HEK293 (cell line): ENCODE measurements around the gene FOXL2NB.
A peak's percentile ranks its signal among the peaks of the same experiment; 100 is the strongest.

ENCODE experiments used
- GLI2 ChIP-seq: fragments of 450-650 bp; formaldehyde crosslinking; IDR thresholded peaks from 2 replicates; pipeline ENCODE4; 2017; ENCODE audit warnings: missing biosample characterization, missing genetic modification characterization, low read depth, borderline replicate concordance
- GLIS1 ChIP-seq: fragments of 450-650 bp; formaldehyde crosslinking; IDR thresholded peaks from 2 replicates; pipeline ENCODE4 v1.5.1; 2016; ENCODE audit warnings: missing biosample characterization, missing genetic modification characterization
- GLIS2 ChIP-seq: fragments of 450-650 bp; formaldehyde crosslinking; IDR thresholded peaks from 2 replicates; pipeline ENCODE4 v1.5.1; 2016; ENCODE audit warnings: missing biosample characterization, missing genetic modification characterization
- HOXD13 ChIP-seq: sonication (generic); formaldehyde crosslinking; IDR thresholded peaks from 2 replicates; pipeline ENCODE4 v1.8.0; 2022; ENCODE audit warnings: missing genetic modification reagents, borderline replicate concordance
- MYNN ChIP-seq: fragments of 450-650 bp; formaldehyde crosslinking; IDR thresholded peaks from 2 replicates; pipeline ENCODE4 v1.5.1; 2016; ENCODE audit warnings: missing biosample characterization, missing genetic modification characterization, borderline replicate concordance
- SETDB1 ChIP-seq: IDR thresholded peaks from one replicate; pipeline ENCODE4 v1.6.1; 2017; ENCODE audit warnings: mild to moderate bottlenecking, low read length, moderate library complexity, mixed read lengths; ENCODE audit not compliant: insufficient read length
- TCF7L2 ChIP-seq: IDR thresholded peaks from 2 replicates; pipeline ENCODE4 v1.6.1; 2011; ENCODE audit warnings: low read depth, mild to moderate bottlenecking, inconsistent platforms, low read length, moderate library complexity, borderline replicate concordance
- YY2 ChIP-seq: fragments of 450-650 bp; formaldehyde crosslinking; IDR thresholded peaks from 2 replicates; pipeline ENCODE4 v1.5.1; 2016; ENCODE audit warnings: missing biosample characterization, missing genetic modification characterization
- ZBTB21 ChIP-seq: fragments of 450-650 bp; formaldehyde crosslinking; IDR thresholded peaks from 2 replicates; pipeline ENCODE4 v1.5.1; 2017; ENCODE audit warnings: missing biosample characterization, missing genetic modification characterization
- ZFP69B ChIP-seq: fragments of 450-650 bp; formaldehyde crosslinking; IDR thresholded peaks from 2 replicates; pipeline ENCODE4 v1.5.1; 2016; ENCODE audit warnings: missing biosample characterization, missing genetic modification characterization
- ZIC2 ChIP-seq: fragments of 450-650 bp; formaldehyde crosslinking; IDR thresholded peaks from 2 replicates; pipeline ENCODE4 v1.5.1; 2016; ENCODE audit warnings: missing biosample characterization, missing genetic modification characterization
- ZNF138 ChIP-seq: fragments of 450-650 bp; formaldehyde crosslinking; IDR thresholded peaks from 2 replicates; pipeline ENCODE4 v1.5.1; 2016; ENCODE audit warnings: missing biosample characterization, missing genetic modification characterization, borderline replicate concordance
- ZNF175 ChIP-seq: fragments of 450-650 bp; formaldehyde crosslinking; IDR thresholded peaks from 2 replicates; pipeline ENCODE4 v1.5.1; 2016; ENCODE audit warnings: missing biosample characterization, missing genetic modification characterization
- ZNF223 ChIP-seq: fragments of 450-650 bp; formaldehyde crosslinking; IDR thresholded peaks from 2 replicates; pipeline ENCODE4 v1.5.1; 2016; ENCODE audit warnings: missing biosample characterization, missing genetic modification characterization
- ZNF341 ChIP-seq: fragments of 450-650 bp; formaldehyde crosslinking; IDR thresholded peaks from 2 replicates; pipeline ENCODE4; 2016; ENCODE audit warnings: low read depth, missing biosample characterization, missing genetic modification characterization
- ZNF354C ChIP-seq: fragments of 450-650 bp; formaldehyde crosslinking; IDR thresholded peaks from 2 replicates; pipeline ENCODE4 v1.5.1; 2016; ENCODE audit warnings: missing biosample characterization, missing genetic modification characterization, low read depth, borderline replicate concordance
- ZNF416 ChIP-seq: fragments of 450-650 bp; formaldehyde crosslinking; IDR thresholded peaks from 2 replicates; pipeline ENCODE4 v1.5.1; 2016; ENCODE audit warnings: missing biosample characterization, missing genetic modification characterization
- ZNF510 ChIP-seq: fragments of 450-650 bp; formaldehyde crosslinking; IDR thresholded peaks from 2 replicates; pipeline ENCODE4 v1.5.1; 2018; ENCODE audit warnings: mild to moderate bottlenecking, missing genetic modification characterization, missing biosample characterization; ENCODE audit not compliant: insufficient replicate concordance
- ZNF555 ChIP-seq: fragments of 450-650 bp; formaldehyde crosslinking; conservative IDR thresholded peaks from 2 replicates; pipeline ENCODE4 v1.5.1; 2017; ENCODE audit warnings: missing biosample characterization, mild to moderate bottlenecking, missing genetic modification characterization, inconsistent platforms
- ZNF623 ChIP-seq: fragments of 450-650 bp; formaldehyde crosslinking; IDR thresholded peaks from 2 replicates; pipeline ENCODE4 v1.5.1; 2016; ENCODE audit warnings: missing biosample characterization, missing genetic modification characterization
- ZNF664 ChIP-seq: fragments of 450-650 bp; formaldehyde crosslinking; IDR thresholded peaks from 2 replicates; pipeline ENCODE4 v1.5.1; 2016; ENCODE audit warnings: missing biosample characterization, missing genetic modification characterization
- ZNF707 ChIP-seq: fragments of 450-650 bp; formaldehyde crosslinking; IDR thresholded peaks from 2 replicates; pipeline ENCODE4 v1.5.1; 2016; ENCODE audit warnings: missing biosample characterization, missing genetic modification characterization
- ZNF768 ChIP-seq: fragments of 450-650 bp; formaldehyde crosslinking; IDR thresholded peaks from 2 replicates; pipeline ENCODE4 v1.5.1; 2018; ENCODE audit warnings: missing biosample characterization, mild to moderate bottlenecking, missing genetic modification characterization
- ZNF777 ChIP-seq: fragments of 450-650 bp; formaldehyde crosslinking; IDR thresholded peaks from 2 replicates; pipeline ENCODE4 v1.5.1; 2017; ENCODE audit warnings: missing biosample characterization, missing genetic modification characterization, borderline replicate concordance
- ZNF837 ChIP-seq: fragments of 450-650 bp; formaldehyde crosslinking; IDR thresholded peaks from 2 replicates; pipeline ENCODE4 v1.5.1; 2016; ENCODE audit warnings: missing biosample characterization, missing genetic modification characterization
- TF ChIP-seq, protein P1 (sequence below): fragments of 450-650 bp; formaldehyde crosslinking; IDR thresholded peaks from 2 replicates; pipeline ENCODE4 v1.5.1; 2017; ENCODE audit warnings: missing biosample characterization, missing genetic modification characterization
- TF ChIP-seq, protein P2 (sequence below): fragments of 450-650 bp; formaldehyde crosslinking; IDR thresholded peaks from 2 replicates; pipeline ENCODE4 v1.5.1; 2017; ENCODE audit warnings: missing biosample characterization, mild to moderate bottlenecking, missing genetic modification characterization, moderate library complexity
- TF ChIP-seq, protein P3 (sequence below): fragments of 450-650 bp; formaldehyde crosslinking; IDR thresholded peaks from 2 replicates; pipeline ENCODE4 v1.5.1; 2016; ENCODE audit warnings: missing biosample characterization, missing genetic modification characterization, low read depth
- TF ChIP-seq, protein P4 (sequence below): fragments of 450-650 bp; formaldehyde crosslinking; IDR thresholded peaks from 2 replicates; pipeline ENCODE4 v1.5.1; 2016; ENCODE audit warnings: missing biosample characterization, missing genetic modification characterization
- TF ChIP-seq, protein P5 (sequence below): fragments of 450-650 bp; formaldehyde crosslinking; IDR thresholded peaks from 2 replicates; pipeline ENCODE4; 2016; ENCODE audit warnings: missing biosample characterization, missing genetic modification characterization
- TF ChIP-seq, protein P6 (sequence below): fragments of 450-650 bp; formaldehyde crosslinking; IDR thresholded peaks from 2 replicates; pipeline ENCODE4 v1.5.1; 2016; ENCODE audit warnings: missing biosample characterization, missing genetic modification characterization

FOXL2NB gene

DNA sequence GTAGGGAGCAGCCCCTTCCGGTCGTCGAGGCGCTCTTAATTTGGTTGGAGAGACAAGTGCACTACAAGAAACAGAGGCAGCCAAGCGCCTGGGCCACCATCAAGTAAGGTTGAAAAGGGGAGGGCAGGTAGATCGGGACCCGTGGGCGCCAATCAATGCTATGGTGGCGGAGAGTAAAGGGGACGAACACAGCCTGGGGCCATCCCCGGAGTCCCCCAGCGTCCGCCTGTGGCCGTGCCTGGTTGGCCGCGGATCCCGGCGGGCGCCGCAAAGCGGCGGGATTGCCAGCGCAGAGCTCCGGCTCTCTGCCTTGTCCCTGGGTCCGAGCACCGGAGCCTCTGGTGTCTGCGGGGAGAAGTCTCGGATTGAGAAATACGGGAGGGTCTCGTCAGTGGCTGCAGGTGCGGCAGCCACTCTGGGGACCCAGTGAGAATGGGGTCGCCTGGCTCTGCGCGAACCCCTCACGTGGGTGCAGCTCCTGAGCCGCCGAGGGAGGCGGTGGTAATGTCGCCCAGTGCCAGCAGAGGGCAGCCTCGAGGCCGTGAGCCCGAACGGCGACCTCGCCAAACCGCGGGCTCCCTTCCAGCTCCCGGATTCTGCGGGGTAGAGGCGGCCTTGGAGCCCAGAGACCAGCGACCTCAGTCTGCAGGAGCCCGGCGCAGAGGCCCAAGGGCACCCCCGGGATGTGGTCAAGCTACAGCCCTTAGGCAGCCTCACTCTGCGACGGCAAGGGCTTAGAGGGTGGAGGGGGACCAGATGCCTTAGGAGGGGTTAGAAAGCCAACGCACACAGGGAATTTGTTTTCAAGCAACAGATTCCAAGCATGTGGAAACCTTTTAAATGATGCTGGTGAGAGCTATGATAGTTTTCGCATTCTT is 10.9 kb upstream of the FOXL2NB start (continued):
- TF ChIP-seq, protein P1, sequence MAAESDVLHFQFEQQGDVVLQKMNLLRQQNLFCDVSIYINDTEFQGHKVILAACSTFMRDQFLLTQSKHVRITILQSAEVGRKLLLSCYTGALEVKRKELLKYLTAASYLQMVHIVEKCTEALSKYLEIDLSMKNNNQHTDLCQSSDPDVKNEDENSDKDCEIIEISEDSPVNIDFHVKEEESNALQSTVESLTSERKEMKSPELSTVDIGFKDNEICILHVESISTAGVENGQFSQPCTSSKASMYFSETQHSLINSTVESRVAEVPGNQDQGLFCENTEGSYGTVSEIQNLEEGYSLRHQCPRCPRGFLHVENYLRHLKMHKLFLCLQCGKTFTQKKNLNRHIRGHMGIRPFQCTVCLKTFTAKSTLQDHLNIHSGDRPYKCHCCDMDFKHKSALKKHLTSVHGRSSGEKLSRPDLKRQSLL (tag by site-specific recombination) = peak; percentile 35; the same call in 1 of the 2 replicates
- TF ChIP-seq ZNF768 (tag by site-specific recombination) (no peak), ZBTB21 (tag by site-specific recombination) (no peak), MYNN (tag by site-specific recombination) (0 out of 2 replicates have a peak, but pooled peaks have one; percentile 36), HOXD13 (CRISPR knock-in tag) (no peak), ZNF223 (tag by site-specific recombination) (no peak), ZIC2 (tag by site-specific recombination) (no peak), ZNF623 (tag by site-specific recombination) (no peak), ZNF341 (tag by site-specific recombination) (no peak), GLI2 (tag by site-specific recombination) (no peak), ZNF555 (tag by site-specific recombination) (no peak), ZFP69B (no peak), TCF7L2 (no peak), ZNF664 (no peak), ZNF777 (peak; percentile 69; the same call in 1 of the 2 replicates), ZNF510 (tag by site-specific recombination) (no peak), SETDB1 (no peak), ZNF354C (tag by site-specific recombination) (no peak), ZNF416 (no peak), ZNF837 (tag by site-specific recombination) (no peak), ZNF175 (no peak), ZNF707 (no peak), ZNF138 (tag by site-specific recombination) (no peak), GLIS2 (tag by site-specific recombination) (peak; percentile 32; the same call in 1 of the 2 replicates), YY2 (tag by site-specific recombination) (no peak), GLIS1 (tag by site-specific recombination) (peak; percentile 17; the same call in 1 of the 2 replicates)
- TF ChIP-seq, protein P2, sequence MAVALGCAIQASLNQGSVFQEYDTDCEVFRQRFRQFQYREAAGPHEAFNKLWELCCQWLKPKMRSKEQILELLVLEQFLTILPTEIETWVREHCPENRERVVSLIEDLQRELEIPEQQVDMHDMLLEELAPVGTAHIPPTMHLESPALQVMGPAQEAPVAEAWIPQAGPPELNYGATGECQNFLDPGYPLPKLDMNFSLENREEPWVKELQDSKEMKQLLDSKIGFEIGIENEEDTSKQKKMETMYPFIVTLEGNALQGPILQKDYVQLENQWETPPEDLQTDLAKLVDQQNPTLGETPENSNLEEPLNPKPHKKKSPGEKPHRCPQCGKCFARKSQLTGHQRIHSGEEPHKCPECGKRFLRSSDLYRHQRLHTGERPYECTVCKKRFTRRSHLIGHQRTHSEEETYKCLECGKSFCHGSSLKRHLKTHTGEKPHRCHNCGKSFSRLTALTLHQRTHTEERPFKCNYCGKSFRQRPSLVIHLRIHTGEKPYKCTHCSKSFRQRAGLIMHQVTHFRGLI (tag by site-specific recombination) = peak; percentile 93
- TF ChIP-seq, protein P3, sequence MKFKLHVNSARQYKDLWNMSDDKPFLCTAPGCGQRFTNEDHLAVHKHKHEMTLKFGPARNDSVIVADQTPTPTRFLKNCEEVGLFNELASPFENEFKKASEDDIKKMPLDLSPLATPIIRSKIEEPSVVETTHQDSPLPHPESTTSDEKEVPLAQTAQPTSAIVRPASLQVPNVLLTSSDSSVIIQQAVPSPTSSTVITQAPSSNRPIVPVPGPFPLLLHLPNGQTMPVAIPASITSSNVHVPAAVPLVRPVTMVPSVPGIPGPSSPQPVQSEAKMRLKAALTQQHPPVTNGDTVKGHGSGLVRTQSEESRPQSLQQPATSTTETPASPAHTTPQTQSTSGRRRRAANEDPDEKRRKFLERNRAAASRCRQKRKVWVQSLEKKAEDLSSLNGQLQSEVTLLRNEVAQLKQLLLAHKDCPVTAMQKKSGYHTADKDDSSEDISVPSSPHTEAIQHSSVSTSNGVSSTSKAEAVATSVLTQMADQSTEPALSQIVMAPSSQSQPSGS (tag by site-specific recombination) = no peak
- TF ChIP-seq, protein P4, sequence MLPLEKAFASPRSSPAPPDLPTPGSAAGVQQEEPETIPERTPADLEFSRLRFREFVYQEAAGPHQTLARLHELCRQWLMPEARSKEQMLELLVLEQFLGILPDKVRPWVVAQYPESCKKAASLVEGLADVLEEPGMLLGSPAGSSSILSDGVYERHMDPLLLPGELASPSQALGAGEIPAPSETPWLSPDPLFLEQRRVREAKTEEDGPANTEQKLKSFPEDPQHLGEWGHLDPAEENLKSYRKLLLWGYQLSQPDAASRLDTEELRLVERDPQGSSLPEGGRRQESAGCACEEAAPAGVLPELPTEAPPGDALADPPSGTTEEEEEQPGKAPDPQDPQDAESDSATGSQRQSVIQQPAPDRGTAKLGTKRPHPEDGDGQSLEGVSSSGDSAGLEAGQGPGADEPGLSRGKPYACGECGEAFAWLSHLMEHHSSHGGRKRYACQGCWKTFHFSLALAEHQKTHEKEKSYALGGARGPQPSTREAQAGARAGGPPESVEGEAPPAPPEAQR (tag by site-specific recombination) = no peak
- TF ChIP-seq, protein P5, sequence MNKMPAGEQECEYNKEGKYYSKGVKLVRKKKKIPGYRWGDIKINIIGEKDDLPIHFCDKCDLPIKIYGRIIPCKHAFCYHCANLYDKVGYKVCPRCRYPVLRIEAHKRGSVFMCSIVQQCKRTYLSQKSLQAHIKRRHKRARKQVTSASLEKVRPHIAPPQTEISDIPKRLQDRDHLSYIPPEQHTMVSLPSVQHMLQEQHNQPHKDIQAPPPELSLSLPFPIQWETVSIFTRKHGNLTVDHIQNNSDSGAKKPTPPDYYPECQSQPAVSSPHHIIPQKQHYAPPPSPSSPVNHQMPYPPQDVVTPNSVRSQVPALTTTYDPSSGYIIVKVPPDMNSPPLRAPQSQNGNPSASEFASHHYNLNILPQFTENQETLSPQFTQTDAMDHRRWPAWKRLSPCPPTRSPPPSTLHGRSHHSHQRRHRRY (tag by site-specific recombination) = no peak
- TF ChIP-seq, protein P6, sequence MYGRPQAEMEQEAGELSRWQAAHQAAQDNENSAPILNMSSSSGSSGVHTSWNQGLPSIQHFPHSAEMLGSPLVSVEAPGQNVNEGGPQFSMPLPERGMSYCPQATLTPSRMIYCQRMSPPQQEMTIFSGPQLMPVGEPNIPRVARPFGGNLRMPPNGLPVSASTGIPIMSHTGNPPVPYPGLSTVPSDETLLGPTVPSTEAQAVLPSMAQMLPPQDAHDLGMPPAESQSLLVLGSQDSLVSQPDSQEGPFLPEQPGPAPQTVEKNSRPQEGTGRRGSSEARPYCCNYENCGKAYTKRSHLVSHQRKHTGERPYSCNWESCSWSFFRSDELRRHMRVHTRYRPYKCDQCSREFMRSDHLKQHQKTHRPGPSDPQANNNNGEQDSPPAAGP (tag by site-specific recombination) = no peak
